ENCODE data around the gene TFDP1. TPM values are rescaled to one million over a fixed set of nuclear protein-coding genes. Genes with fewer than 3 reads are reported as not detected.

The TFDP1 gene
- polyA plus RNA-seq, 4 donors = 24.3 to 64.9 (median 51.2) TPM

DNA sequence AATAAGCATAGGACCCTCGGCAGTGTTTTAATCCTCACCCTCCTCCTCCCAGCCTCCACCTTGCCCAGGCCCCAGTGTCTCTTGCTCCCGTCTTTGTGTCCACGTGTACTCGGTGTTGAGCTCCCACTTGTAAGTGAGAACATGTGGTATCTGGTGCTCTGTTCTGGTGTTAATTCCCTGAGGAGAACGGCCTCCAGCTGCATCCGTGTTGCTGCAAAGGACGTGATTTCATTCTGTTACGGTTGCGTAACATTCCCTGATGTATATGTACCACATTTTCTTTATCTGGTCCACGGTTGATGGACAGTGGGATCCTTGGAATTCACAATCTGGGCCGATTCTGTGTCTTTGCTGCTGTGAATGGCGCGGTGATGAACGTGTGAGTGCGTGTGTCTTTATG lies 44.7 kb upstream of the TFDP1 start:
- DNase-seq = no peak
- WGBS, 3 donors = 95 to 97% (median 97%) methylated on average over 15 of the region's 15 CpGs

DNA sequence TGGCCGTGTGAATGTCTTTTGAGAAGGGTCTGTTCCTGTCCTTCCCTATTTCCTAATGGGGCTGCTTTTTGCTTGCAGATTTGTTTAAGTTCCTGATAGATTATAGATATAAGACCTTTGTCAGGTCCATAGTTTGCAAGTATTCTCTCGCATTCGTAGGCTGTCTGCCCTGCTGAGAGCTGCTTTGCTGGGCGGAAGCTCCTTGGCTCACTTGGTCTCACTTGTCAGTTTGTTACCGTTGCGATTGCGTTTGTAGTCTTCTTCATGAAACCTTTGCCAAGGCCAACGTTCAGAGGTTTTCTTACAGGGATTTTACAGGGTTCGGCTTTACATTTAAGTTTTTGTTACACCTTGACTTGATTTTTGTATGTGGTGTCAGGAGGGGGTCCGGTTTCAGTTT lies 44.0 kb upstream of the TFDP1 start:
- no peak for FAIRE-seq
- H3K27ac ChIP-seq (ENCODE audit: low read depth in 1 of 3, low read length in 2 of 3) = no peak overlapping the region
- 91 to 94% (median 92%) methylated on average over 10 of the region's 10 CpGs for WGBS, 3 donors
- H3K9me3 ChIP-seq (ENCODE audit: control insufficient read depth in 2 of 2, insufficient read depth in 1 of 2, low read depth in 1 of 2, low read length in 1 of 2) = peaks cover 0 to 25% of the 10 kb centered on the region in 2 donors
- no peak for DNase-seq
- no peaks in the 10 kb centered on the region for H3K27me3 ChIP-seq (ENCODE audit: control insufficient read depth in 3 of 3, insufficient read depth in 3 of 3, low read length in 3 of 3)
- H3K4me3 ChIP-seq (ENCODE audit: low read depth in 1 of 3, low read length in 3 of 3) = no peak overlapping the region
- H3K36me3 ChIP-seq (ENCODE audit: control insufficient read depth in 3 of 3, insufficient read depth in 2 of 3, low read depth in 1 of 3, low read length in 3 of 3) = peaks cover 0 to 63% (median 2%) of the 10 kb centered on the region in 3 donors
- H3K4me1 ChIP-seq (ENCODE audit: control insufficient read depth in 3 of 3, insufficient read depth in 2 of 3, low read depth in 1 of 3, low read length in 2 of 3) = peaks cover 0 to 10% (median 0%) of the 10 kb centered on the region in 3 donors

More for the DNA sequence above, 44.7 kb upstream of the TFDP1 start:
- no peak for FAIRE-seq
- Histone ChIP-seq H3K9me3 (ENCODE audit: control insufficient read depth in 2 of 2, insufficient read depth in 1 of 2, low read depth in 1 of 2, low read length in 1 of 2) (peaks cover 0 to 25% of the 10 kb centered on the region in 2 donors), H3K36me3 (ENCODE audit: control insufficient read depth in 3 of 3, insufficient read depth in 2 of 3, low read depth in 1 of 3, low read length in 3 of 3) (peaks cover 0 to 62% (median 2%) of the 10 kb centered on the region in 3 donors), H3K4me3 (ENCODE audit: low read depth in 1 of 3, low read length in 3 of 3) (no peak overlapping the region), H3K4me1 (ENCODE audit: control insufficient read depth in 3 of 3, insufficient read depth in 2 of 3, low read depth in 1 of 3, low read length in 2 of 3) (peaks cover 0 to 9% (median 0%) of the 10 kb centered on the region in 3 donors), H3K27ac (ENCODE audit: low read depth in 1 of 3, low read length in 2 of 3) (no peak overlapping the region), H3K27me3 (ENCODE audit: control insufficient read depth in 3 of 3, insufficient read depth in 3 of 3, low read length in 3 of 3) (no peaks in the 10 kb centered on the region)

DNA sequence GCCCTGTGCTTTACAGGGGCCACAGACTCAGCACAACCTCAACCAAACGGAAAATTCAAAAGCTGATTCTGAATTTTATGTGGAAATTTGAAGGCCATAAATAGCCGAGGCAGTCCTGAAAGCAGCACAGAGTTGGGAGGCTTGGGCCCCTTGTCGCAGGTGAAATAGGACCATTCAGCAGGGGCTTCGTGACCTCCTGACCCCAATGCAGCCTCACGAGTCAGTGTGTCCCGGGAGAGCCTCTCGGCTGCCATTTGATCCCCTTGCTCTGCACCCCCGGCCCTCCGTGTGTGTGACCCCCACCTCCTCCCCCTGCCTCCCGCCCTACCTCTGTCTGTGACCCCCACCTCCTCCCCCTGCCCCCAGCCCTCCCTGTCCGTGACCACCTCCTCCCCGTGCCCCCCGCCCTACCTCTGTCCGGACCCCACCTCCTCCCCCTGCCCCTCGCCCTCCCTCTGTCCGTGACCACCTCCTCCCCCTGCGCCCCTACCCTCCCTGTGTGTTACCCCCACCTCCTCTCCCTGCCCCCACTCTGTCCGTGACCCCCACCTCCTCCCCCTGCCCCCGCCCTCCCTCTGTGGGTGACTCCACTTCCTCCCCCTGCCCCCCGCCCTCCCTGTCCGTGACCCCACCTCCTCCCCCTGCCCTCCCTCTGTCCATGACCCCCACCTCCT lies 41.7 kb upstream of the TFDP1 start:
- Histone ChIP-seq H3K27me3 (ENCODE audit: control insufficient read depth in 3 of 3, insufficient read depth in 3 of 3, low read length in 3 of 3) (no peaks in the 10 kb centered on the region), H3K9me3 (ENCODE audit: control insufficient read depth in 2 of 2, insufficient read depth in 1 of 2, low read depth in 1 of 2, low read length in 1 of 2) (peaks cover 0 to 25% of the 10 kb centered on the region in 2 donors), H3K27ac (ENCODE audit: low read depth in 1 of 3, low read length in 2 of 3) (no peak overlapping the region), H3K36me3 (ENCODE audit: control insufficient read depth in 3 of 3, insufficient read depth in 2 of 3, low read depth in 1 of 3, low read length in 3 of 3) (peaks cover 2 to 75% (median 6%) of the 10 kb centered on the region in 3 donors), H3K4me3 (ENCODE audit: low read depth in 1 of 3, low read length in 3 of 3) (no peak overlapping the region), H3K4me1 (ENCODE audit: control insufficient read depth in 3 of 3, insufficient read depth in 2 of 3, low read depth in 1 of 3, low read length in 2 of 3) (peaks cover 0 to 10% (median 0%) of the 10 kb centered on the region in 3 donors)
- 86 to 91% (median 88%) methylated on average over 14 to 21 of the region's 21 CpGs for WGBS, 3 donors
- DNase-seq (no peak), FAIRE-seq (no peak)

DNA sequence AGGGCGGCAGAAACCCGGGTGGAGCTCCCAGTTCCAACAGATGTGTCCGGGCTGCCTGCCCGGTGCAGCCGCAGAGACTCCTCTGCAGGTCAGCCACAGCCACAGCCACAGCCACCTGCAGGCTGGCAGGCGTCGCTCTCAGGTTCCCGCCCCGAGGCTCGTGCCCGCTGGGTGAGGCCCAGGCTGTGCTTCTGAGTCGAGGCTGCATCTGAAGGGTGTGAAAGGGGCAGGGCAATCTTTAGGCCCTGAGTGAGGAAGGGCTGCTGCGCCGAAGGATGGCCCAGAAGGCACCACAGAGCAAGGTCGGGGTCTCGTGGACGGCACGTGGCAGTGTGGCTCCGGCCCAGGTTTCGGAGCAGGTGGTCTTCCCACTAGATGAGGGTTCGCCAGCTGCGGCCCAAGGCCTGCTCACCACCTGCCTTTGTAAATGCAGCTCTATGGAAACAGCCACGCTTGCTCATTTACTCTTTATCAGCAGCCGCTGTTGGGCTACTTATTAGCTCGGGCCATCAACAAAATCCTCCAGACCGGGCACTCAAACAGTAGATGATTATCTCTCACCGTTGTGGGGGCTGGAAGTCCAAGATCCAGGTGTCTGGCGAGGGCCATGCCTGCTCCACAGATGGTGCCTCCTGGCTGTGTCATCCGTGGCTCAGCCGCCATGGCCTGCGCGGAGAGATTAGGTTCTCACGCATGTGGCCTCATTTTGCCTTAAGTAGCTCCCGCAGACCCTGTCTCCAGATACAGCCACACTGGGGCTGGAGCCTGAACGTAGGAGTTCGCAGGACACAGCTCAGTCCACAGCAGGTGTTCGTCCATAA lies 40.3 kb upstream of the TFDP1 start:
- H3K4me1 ChIP-seq (ENCODE audit: control insufficient read depth in 3 of 3, insufficient read depth in 2 of 3, low read depth in 1 of 3, low read length in 2 of 3) = peaks cover 0 to 10% (median 0%) of the 10 kb centered on the region in 3 donors
- DNase-seq (peak; percentile 38 to 45), FAIRE-seq (no peak)
- H3K27me3 ChIP-seq (ENCODE audit: control insufficient read depth in 3 of 3, insufficient read depth in 3 of 3, low read length in 3 of 3) = no peaks in the 10 kb centered on the region
- H3K27ac ChIP-seq (ENCODE audit: low read depth in 1 of 3, low read length in 2 of 3) = no peak overlapping the region
- H3K4me3 ChIP-seq (ENCODE audit: low read depth in 1 of 3, low read length in 3 of 3) = no peak overlapping the region
- peaks cover 2 to 77% (median 4%) of the 10 kb centered on the region in 3 donors for H3K36me3 ChIP-seq (ENCODE audit: control insufficient read depth in 3 of 3, insufficient read depth in 2 of 3, low read depth in 1 of 3, low read length in 3 of 3)
- 41 to 84% (median 69%) methylated on average over 37 of the region's 37 CpGs for WGBS, 3 donors
- peaks cover 0 to 25% of the 10 kb centered on the region in 2 donors for H3K9me3 ChIP-seq (ENCODE audit: control insufficient read depth in 2 of 2, insufficient read depth in 1 of 2, low read depth in 1 of 2, low read length in 1 of 2)

DNA sequence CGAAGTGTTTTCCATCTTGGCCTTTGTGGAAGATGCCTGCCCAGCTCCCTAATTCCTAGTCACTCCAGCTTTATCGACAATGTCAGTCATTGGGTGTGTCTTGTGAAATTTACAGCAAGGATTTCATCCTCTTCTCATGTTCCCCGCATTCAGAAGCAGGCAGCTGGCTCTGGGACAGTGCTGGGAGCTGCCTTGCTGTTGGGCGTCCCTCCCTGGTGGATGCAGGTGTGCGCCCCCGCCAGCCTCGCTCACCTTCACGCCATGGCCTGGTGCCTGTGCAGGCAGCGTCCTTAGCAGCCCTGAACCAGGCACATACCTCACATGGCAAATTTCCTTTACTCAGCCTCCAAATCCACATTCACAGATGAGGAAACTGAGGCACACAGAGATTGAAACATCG lies 39.7 kb upstream of the TFDP1 start:
- FAIRE-seq (no peak), DNase-seq (peak in 1 of 2 donors; percentile 3)
- Histone ChIP-seq H3K36me3 (ENCODE audit: control insufficient read depth in 3 of 3, insufficient read depth in 2 of 3, low read depth in 1 of 3, low read length in 3 of 3) (peaks cover 2 to 75% (median 4%) of the 10 kb centered on the region in 3 donors), H3K4me3 (ENCODE audit: low read depth in 1 of 3, low read length in 3 of 3) (no peak overlapping the region), H3K27ac (ENCODE audit: low read depth in 1 of 3, low read length in 2 of 3) (no peak overlapping the region), H3K9me3 (ENCODE audit: control insufficient read depth in 2 of 2, insufficient read depth in 1 of 2, low read depth in 1 of 2, low read length in 1 of 2) (peaks cover 0 to 22% of the 10 kb centered on the region in 2 donors), H3K4me1 (ENCODE audit: control insufficient read depth in 3 of 3, insufficient read depth in 2 of 3, low read depth in 1 of 3, low read length in 2 of 3) (peaks cover 0 to 10% (median 0%) of the 10 kb centered on the region in 3 donors), H3K27me3 (ENCODE audit: control insufficient read depth in 3 of 3, insufficient read depth in 3 of 3, low read length in 3 of 3) (no peaks in the 10 kb centered on the region)
- WGBS, 3 donors = 61 to 94% (median 88%) methylated on average over 10 of the region's 10 CpGs

DNA sequence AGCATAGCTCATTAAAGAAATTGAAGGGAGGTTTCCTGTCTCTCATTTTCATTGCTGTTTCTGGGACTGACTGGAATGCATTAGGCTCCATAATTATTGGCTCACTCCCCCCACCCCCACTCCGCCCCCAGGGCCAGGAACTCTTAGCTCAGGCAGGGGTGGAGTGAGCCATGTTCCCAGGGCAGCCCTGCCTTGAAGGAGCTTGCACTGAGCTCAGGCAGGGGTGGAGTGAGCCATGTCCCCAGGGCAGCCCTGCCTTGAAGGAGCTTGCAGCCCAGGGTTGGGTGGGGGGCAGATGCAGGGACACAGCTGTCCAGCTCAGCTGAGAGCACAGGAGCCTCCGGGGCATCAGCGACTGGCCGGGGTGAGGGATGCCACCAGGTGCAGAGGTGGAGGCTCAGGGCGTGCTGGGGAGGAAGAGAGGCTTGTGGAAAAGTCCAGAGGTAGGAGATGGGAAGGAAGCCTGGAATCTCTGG lies 39.1 kb upstream of the TFDP1 start:
- DNase-seq (no peak), FAIRE-seq (no peak)
- no peak overlapping the region for H3K4me3 ChIP-seq (ENCODE audit: low read depth in 1 of 3, low read length in 3 of 3)
- no peaks in the 10 kb centered on the region for H3K27me3 ChIP-seq (ENCODE audit: control insufficient read depth in 3 of 3, insufficient read depth in 3 of 3, low read length in 3 of 3)
- H3K27ac ChIP-seq (ENCODE audit: low read depth in 1 of 3, low read length in 2 of 3) = no peak overlapping the region
- 81 to 86% (median 82%) methylated on average over 5 of the region's 5 CpGs for WGBS, 3 donors
- H3K4me1 ChIP-seq (ENCODE audit: control insufficient read depth in 3 of 3, insufficient read depth in 2 of 3, low read depth in 1 of 3, low read length in 2 of 3) = peaks cover 0 to 10% (median 0%) of the 10 kb centered on the region in 3 donors
- peaks cover 0 to 20% of the 10 kb centered on the region in 2 donors for H3K9me3 ChIP-seq (ENCODE audit: control insufficient read depth in 2 of 2, insufficient read depth in 1 of 2, low read depth in 1 of 2, low read length in 1 of 2)
- H3K36me3 ChIP-seq (ENCODE audit: control insufficient read depth in 3 of 3, insufficient read depth in 2 of 3, low read depth in 1 of 3, low read length in 3 of 3) = peaks cover 2 to 73% (median 4%) of the 10 kb centered on the region in 3 donors

DNA sequence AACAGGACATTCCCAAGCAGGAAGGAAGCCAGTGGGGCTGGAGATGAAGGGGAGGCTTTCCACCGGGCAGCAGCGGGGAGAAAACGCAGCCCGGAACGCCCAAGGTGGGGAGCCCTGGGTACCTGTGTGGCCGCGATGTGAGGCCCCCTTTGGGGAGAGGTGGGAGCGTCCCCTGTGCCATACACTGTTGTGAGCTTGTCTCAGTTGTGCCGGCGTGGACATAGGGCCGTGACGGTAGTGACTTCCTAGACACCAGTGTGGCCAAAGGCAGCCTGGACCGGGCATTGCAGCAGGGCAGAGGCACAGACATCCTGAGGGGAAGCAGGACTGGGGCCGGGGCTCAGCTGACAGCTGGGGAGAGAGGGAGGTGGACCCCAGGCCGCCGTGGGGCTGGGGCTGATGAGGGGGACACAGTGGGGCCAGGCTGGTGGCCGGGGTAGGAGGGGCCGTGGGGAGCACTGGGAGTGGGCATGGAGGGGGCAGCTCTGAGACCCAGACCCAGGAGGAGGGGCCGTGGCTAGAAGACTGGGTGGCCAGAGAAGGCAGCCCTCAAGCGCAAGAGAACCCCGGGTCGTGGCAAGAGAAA lies 38.5 kb upstream of the TFDP1 start:
- FAIRE-seq = no peak
- DNase-seq = no peak
- 81 to 91% (median 89%) methylated on average over 22 of the region's 22 CpGs for WGBS, 3 donors
- no peak overlapping the region for H3K4me3 ChIP-seq (ENCODE audit: low read depth in 1 of 3, low read length in 3 of 3)
- no peaks in the 10 kb centered on the region for H3K27me3 ChIP-seq (ENCODE audit: control insufficient read depth in 3 of 3, insufficient read depth in 3 of 3, low read length in 3 of 3)
- H3K36me3 ChIP-seq (ENCODE audit: control insufficient read depth in 3 of 3, insufficient read depth in 2 of 3, low read depth in 1 of 3, low read length in 3 of 3) = peaks cover 2 to 70% (median 4%) of the 10 kb centered on the region in 3 donors
- H3K9me3 ChIP-seq (ENCODE audit: control insufficient read depth in 2 of 2, insufficient read depth in 1 of 2, low read depth in 1 of 2, low read length in 1 of 2) = peaks cover 0 to 14% of the 10 kb centered on the region in 2 donors
- H3K27ac ChIP-seq (ENCODE audit: low read depth in 1 of 3, low read length in 2 of 3) = peak overlapping the region in 1 of 3 donors; percentile 46
- peaks cover 0 to 10% (median 0%) of the 10 kb centered on the region in 3 donors for H3K4me1 ChIP-seq (ENCODE audit: control insufficient read depth in 3 of 3, insufficient read depth in 2 of 3, low read depth in 1 of 3, low read length in 2 of 3)
